Lung (tissue), 12 donors: ENCODE measurements around the gene MERTK. TPM values are rescaled to one million over a fixed set of nuclear protein-coding genes. Genes with fewer than 3 reads are reported as not detected.

Experiments used
- ATAC-seq: fragments of 200-7000 bp; cut with Tn5 transposase; one replicate; pipeline ENCODE4 v1.9.1; 2020; ENCODE audit warnings: moderate number of reproducible peaks; ENCODE audit not compliant: insufficient read depth, low FRiP score
- DNase-seq, 3 donors: peaks; one replicate each; pipeline ENCODE4 v3.0.0-alpha.2; 2013 to 2017
- H3K27ac ChIP-seq, 2 donors: one replicate each; pipeline ENCODE4 v1.5.1; 2013; ENCODE audit warnings: mild to moderate bottlenecking in 2 of 2, moderate library complexity in 2 of 2, control low read depth in 1 of 2, inconsistent platforms in 1 of 2, low read depth in 1 of 2, low read length in 1 of 2
- H3K27me3 ChIP-seq, 3 donors: one replicate each; pipeline ENCODE4 v1.5.1; 2013; ENCODE audit warnings: low read length in 2 of 3; ENCODE audit not compliant: control insufficient read depth in 3 of 3, insufficient read depth in 3 of 3
- H3K36me3 ChIP-seq, 4 donors: one replicate each; pipeline ENCODE4 v1.5.1; 2013; ENCODE audit warnings: low read length in 4 of 4, mild to moderate bottlenecking in 1 of 4, moderate library complexity in 1 of 4; ENCODE audit not compliant: control insufficient read depth in 4 of 4, insufficient read depth in 4 of 4
- H3K4me1 ChIP-seq, 5 donors: one replicate each; pipeline ENCODE4 v1.5.1; 2013; ENCODE audit warnings: low read length in 5 of 5, mild to moderate bottlenecking in 2 of 5, moderate library complexity in 1 of 5; ENCODE audit not compliant: control insufficient read depth in 5 of 5, insufficient read depth in 5 of 5
- H3K4me3 ChIP-seq: one replicate; pipeline ENCODE4 v1.5.1; 2013; ENCODE audit warnings: mild to moderate bottlenecking, control low read depth, moderate library complexity
- H3K9ac ChIP-seq, 2 donors: one replicate each; pipeline ENCODE4 v1.5.1; 2013; ENCODE audit warnings: low read length in 2 of 2, control low read depth in 1 of 2; ENCODE audit not compliant: insufficient read depth in 1 of 2
- H3K9me3 ChIP-seq, 4 donors: one replicate each; pipeline ENCODE4 v1.5.1; 2013; ENCODE audit warnings: low read length in 3 of 4, mild to moderate bottlenecking in 1 of 4, moderate library complexity in 1 of 4; ENCODE audit not compliant: control insufficient read depth in 4 of 4, insufficient read depth in 3 of 4
- WGBS, 2 donors: extraction: QIAGEN DNeasy Blood & Tissue Kit; methylation state at CpG; one replicate each; pipeline ENCODE4 v1.1.7; 2013; 5-methylcytosine and 5-hydroxymethylcytosine counted together
- polyA plus RNA-seq, 2 donors: library from polyadenylated mRNA; stranded (reverse); fragments of 200-250 nt; gene quantifications; one replicate each; pipeline ENCODE4 v1.2.1, GENCODE V29; 2013
- total RNA-seq, 2 donors: library from RNA; depleted of rRNA in 1 of 2; stranded (reverse); fragments of >200 nt in 1 of 2; gene quantifications; one replicate each; pipeline ENCODE4 v1.2.1, GENCODE V29; 2014 to 2021
- TF ChIP-seq, protein P1 (sequence below): IDR thresholded peaks from 2 replicates; pipeline ENCODE4 v1.5.1; 2012; ENCODE audit warnings: mild to moderate bottlenecking; ENCODE audit errors: control extremely low read depth, extremely low read depth
- donor health status: control.
- donor health status: control.
- donor health status: Bipolar disorder and iron deficiency.
- donor health status: healthy.
- donor health status: DM: yes; HTN: yes; CAD: no.

MERTK gene
- total and polyA plus RNA-seq, 4 donors: 5.5 to 33.1 (median 22.4) TPM

DNA sequence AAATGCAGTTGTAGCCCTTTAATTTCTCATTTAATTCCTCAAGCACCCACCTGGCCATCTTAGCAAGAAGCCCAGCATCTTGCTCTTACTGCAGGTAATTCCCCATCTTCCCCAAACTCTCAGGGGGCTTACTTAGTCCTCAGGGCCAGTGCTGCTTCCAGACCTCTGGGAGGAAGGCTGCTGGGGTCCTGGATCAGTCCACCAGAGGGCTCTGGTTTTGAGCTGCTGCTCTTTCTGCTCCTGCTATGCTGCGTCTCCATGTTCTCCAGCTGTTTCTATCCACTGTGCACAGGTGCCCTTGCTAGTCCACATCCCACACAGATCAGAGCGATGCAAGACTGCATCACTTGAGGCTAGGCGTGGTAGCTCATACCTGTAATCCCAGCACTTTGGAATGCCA lies 122.2 kb downstream of the MERTK start:
- Histone ChIP-seq H3K27ac (no peak overlapping the region), H3K9ac (no peak overlapping the region), H3K9me3 (no peaks in the 10 kb centered on the region), H3K4me1 (no peaks in the 10 kb centered on the region), H3K4me3 (no peak overlapping the region), H3K27me3 (no peaks in the 10 kb centered on the region), H3K36me3 (peaks cover 0 to 6% (median 3%) of the 10 kb centered on the region in 4 donors)
- no peak for ATAC-seq
- TF ChIP-seq, protein P1, sequence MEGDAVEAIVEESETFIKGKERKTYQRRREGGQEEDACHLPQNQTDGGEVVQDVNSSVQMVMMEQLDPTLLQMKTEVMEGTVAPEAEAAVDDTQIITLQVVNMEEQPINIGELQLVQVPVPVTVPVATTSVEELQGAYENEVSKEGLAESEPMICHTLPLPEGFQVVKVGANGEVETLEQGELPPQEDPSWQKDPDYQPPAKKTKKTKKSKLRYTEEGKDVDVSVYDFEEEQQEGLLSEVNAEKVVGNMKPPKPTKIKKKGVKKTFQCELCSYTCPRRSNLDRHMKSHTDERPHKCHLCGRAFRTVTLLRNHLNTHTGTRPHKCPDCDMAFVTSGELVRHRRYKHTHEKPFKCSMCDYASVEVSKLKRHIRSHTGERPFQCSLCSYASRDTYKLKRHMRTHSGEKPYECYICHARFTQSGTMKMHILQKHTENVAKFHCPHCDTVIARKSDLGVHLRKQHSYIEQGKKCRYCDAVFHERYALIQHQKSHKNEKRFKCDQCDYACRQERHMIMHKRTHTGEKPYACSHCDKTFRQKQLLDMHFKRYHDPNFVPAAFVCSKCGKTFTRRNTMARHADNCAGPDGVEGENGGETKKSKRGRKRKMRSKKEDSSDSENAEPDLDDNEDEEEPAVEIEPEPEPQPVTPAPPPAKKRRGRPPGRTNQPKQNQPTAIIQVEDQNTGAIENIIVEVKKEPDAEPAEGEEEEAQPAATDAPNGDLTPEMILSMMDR: no peak
- DNase-seq: no peak
- WGBS, 2 donors: 96 to 97% methylated on average over 3 of the region's 3 CpGs

DNA sequence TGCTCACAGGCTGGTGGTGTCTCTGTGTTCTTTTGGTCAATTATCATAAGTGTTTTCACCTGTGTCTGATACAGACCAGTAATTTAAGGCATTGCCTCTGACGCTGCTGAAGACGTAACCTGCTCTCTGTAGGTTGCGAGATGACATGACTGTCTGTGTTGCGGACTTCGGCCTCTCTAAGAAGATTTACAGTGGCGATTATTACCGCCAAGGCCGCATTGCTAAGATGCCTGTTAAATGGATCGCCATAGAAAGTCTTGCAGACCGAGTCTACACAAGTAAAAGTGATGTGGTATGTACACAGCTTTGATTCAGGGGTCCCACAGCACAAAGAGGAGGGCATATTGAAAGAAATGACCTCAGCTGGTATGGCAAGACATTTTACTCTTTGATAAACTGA lies 122.9 kb downstream of the MERTK start:
- H3K4me3 ChIP-seq: no peak overlapping the region
- H3K9ac ChIP-seq: no peak overlapping the region
- WGBS, 2 donors: 96 to 99% methylated on average over 10 of the region's 10 CpGs
- no peaks in the 10 kb centered on the region for H3K9me3 ChIP-seq
- H3K27me3 ChIP-seq: no peaks in the 10 kb centered on the region
- no peak for ATAC-seq
- TF ChIP-seq, protein P1: no peak
- peaks cover 0 to 6% (median 3%) of the 10 kb centered on the region in 4 donors for H3K36me3 ChIP-seq
- no peak for DNase-seq
- H3K4me1 ChIP-seq: peaks cover 0 to under 1% (median 0%) of the 10 kb centered on the region in 5 donors
- H3K27ac ChIP-seq: no peak overlapping the region

DNA sequence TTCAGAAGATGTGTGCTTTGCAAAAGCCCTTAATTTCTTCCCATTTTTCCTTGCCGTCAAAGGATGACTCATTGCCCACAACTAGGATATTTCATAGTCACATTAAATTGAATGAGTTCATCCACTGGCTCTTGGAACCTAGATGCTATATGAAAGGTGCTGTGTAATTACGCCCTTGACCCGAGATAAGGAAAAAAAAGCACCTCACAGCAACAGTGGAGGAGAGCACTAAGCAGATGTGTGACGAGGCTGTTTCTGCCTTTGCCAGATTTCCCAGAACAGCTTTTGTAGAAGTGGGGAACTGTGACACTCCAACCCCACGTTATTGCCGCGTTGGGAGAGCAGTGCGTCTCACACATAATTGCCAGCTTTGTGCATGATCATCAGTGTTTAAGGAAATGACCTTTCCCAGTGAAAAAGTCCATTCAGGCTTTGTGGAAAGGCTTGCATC lies 123.4 kb downstream of the MERTK start:
- 85 to 87% methylated on average over 8 of the region's 8 CpGs for WGBS, 2 donors
- no peak overlapping the region for H3K9ac ChIP-seq
- H3K9me3 ChIP-seq: no peaks in the 10 kb centered on the region
- H3K27ac ChIP-seq: no peak overlapping the region
- TF ChIP-seq, protein P1: no peak
- ATAC-seq (no peak), DNase-seq (no peak)
- no peaks in the 10 kb centered on the region for H3K27me3 ChIP-seq
- H3K4me1 ChIP-seq: peaks cover 0 to 4% (median 0%) of the 10 kb centered on the region in 5 donors
- H3K4me3 ChIP-seq: no peak overlapping the region
- peaks cover 0 to 6% (median 3%) of the 10 kb centered on the region in 4 donors for H3K36me3 ChIP-seq

DNA sequence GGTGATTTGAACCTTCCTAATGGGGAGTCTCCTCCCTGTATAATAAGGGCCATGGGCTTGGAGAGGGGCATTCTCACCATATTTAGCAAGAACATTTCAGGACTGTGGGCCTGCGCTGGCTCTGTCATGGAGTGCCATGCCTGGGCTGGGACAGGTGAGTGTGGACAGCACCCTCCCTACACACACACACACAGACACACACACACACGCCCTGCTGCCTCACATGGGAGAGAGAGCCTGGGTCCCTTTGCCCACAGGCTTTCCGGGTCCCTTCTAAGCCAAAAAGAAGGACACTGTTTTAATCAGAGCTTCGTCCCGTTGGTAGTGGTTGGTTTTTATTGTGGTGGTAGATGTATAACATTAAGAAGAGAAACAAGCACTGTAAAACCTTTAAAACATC lies 125.3 kb downstream of the MERTK start:
- no peak overlapping the region for H3K4me3 ChIP-seq
- WGBS, 2 donors: 94 to 96% methylated on average over 5 of the region's 5 CpGs
- TF ChIP-seq, protein P1: no peak
- H3K4me1 ChIP-seq: peaks cover 0 to 4% (median 0%) of the 10 kb centered on the region in 5 donors
- ATAC-seq (no peak), DNase-seq (no peak)
- H3K9ac ChIP-seq: no peak overlapping the region
- no peaks in the 10 kb centered on the region for H3K27me3 ChIP-seq
- peaks cover 0 to 6% (median 3%) of the 10 kb centered on the region in 4 donors for H3K36me3 ChIP-seq
- H3K9me3 ChIP-seq: no peaks in the 10 kb centered on the region
- no peak overlapping the region for H3K27ac ChIP-seq
